GM19351 (cell line): Measurements from ENCODE around the gene DUSP18.
"Not testable (repeated sequence)": the region's sequence is repeated elsewhere in the genome, so short reads cannot be mapped to it uniquely, and the experiment has no call there.

ENCODE experiments used
- ATAC-seq: cut with Tn5 transposase; IDR thresholded peaks from one replicate; pipeline ENCODE4 v1.9.1; 2021; ENCODE audit warnings: mild to moderate bottlenecking, moderate library complexity; ENCODE audit not compliant: unreplicated experiment

The DUSP18 gene

GRCh38 chr22:30640839-30641430, 26.7 kb downstream of the DUSP18 start:
- no peak for ATAC-seq

- no peak for ATAC-seq
Observed at GRCh38 chr22:30640361-30640760, 27.3 kb downstream of the DUSP18 start.

- ATAC-seq: no peak
Observed at GRCh38 chr22:30637701-30638114, 30.0 kb downstream of the DUSP18 start.

- ATAC-seq: no peak
Observed at GRCh38 chr22:30636226-30637077, 31.2 kb downstream of the DUSP18 start.

- ATAC-seq: peak; percentile 81
Observed at GRCh38 chr22:30635273-30636225, 32.1 kb downstream of the DUSP18 start, which contains the start of gene SLC35E4. SLC35E4 (plus strand) TSS chr22:30635781; CDS start chr22:30636451, 670 bp downstream.

GRCh38 chr22:30634471-30635233, 33.0 kb downstream of the DUSP18 start:
- ATAC-seq: peak; percentile 54

- not testable (repeated sequence) for ATAC-seq
Observed at GRCh38 chr22:30631469-30631868, 36.2 kb downstream of the DUSP18 start.

GRCh38 chr22:30628491-30628890, 39.2 kb downstream of the DUSP18 start:
- no peak for ATAC-seq

GRCh38 chr22:30627471-30627870, 40.2 kb downstream of the DUSP18 start:
- ATAC-seq: no peak

- no peak for ATAC-seq
Observed at GRCh38 chr22:30626413-30626812, 41.3 kb downstream of the DUSP18 start.

GRCh38 chr22:30619909-30620308, 47.8 kb downstream of the DUSP18 start:
- not testable (repeated sequence) for ATAC-seq

- ATAC-seq: no peak
Observed at GRCh38 chr22:30617819-30618218, 49.9 kb downstream of the DUSP18 start.

- ATAC-seq: no peak
Observed at GRCh38 chr22:30615543-30615954, 52.1 kb downstream of the DUSP18 start.

- no peak for ATAC-seq
Observed at GRCh38 chr22:30614879-30615278, 52.8 kb downstream of the DUSP18 start.

GRCh38 chr22:30614268-30614667, 53.4 kb downstream of the DUSP18 start:
- ATAC-seq: no peak

- ATAC-seq: no peak
Observed at GRCh38 chr22:30612789-30613188, 54.9 kb downstream of the DUSP18 start.
